NCI-H1092 treated with DMSO at 0.1 percent for 48 hours (cell line): Measurements from ENCODE around the gene GGT1.
"Not testable (repeated sequence)": the region's sequence is repeated elsewhere in the genome, so short reads cannot be mapped to it uniquely, and the experiment has no call there.

Experiments used
- DNase-seq: peaks from one replicate; lab custom pipeline; 2025; lab: John Stamatoyannopoulos, UW

The GGT1 gene

GRCh38 chr22:24599958-24600715 is 2.9 kb upstream of the GGT1 start:
- not testable (repeated sequence) for DNase-seq

- no peak for DNase-seq
Observed at GRCh38 chr22:24601217-24602104, 1.5 kb upstream of the GGT1 start.

DNA sequence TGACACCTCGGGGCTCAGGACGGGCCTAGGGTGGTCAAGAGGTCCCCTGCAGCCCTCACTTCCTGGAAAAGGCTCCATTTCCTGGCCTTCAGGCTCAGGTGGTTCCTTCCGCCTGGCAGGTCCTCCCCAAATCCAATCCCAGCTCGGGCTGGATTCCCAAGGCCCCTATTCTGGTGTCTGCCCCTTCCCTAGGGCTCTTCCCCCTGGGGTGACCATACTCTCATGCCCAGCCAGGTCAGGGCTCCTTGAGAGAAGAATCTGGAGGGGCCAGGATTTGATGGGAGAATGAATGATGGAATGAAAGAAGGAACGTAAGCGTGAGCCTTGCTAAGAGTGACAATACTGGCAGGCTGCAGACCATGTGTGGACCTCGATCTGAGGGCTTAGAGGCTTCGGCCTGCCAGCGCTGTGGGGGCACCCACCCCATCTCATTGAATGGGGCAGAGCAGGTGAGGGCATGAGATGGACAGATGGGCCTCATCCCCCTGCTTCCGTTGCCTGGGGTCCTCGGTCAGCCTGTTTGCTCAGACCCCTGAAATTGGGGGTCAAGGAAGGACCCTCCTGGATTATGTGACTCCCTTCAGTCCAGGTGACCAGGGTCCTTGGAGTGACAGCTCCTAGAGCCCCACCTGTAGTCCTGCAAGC is 766 bp upstream of the GGT1 start:
- not testable (repeated sequence) for DNase-seq

DNA sequence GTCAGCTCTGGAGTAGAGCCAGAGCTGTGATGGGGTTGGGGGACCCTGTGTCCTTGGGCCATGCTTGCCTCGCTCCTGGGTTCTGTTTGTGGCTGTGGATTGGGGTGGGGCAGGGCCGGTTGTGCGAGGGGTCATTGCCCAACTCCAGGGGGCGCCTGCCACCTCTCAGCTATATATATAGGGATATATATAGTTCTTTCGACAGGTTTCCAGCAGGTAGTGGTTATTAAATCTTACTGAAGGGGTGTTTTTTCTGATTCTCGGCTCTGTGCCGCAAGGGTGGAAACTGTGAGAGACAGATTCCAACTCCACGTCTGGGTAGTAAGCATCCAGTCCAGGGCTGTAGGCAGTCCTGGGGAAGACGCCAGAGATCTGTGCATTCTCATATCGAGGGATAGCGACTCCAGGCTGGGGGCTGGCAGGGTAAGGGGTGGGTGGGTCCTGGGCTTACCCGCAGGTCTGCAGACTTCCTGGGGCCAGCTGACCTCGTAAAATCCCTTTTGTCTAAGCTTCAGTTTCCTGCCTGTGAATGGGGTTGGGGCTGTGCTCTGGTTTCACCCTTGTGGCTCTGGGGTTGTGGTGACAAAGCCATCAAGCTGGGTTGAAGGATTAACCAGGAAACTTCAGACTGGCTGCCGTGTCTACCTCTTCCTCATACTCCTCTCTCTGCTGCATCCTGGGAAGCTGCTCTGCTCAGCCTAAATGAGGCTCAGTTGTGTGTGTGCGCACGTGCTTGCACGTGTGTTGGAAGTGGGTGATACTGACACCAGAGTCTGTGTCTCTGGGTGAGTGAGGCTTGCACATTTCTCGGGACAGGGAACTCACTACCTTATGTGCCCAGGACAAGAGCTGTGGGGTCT is 1.0 kb downstream of the GGT1 start:
- DNase-seq = not testable (repeated sequence)

DNA sequence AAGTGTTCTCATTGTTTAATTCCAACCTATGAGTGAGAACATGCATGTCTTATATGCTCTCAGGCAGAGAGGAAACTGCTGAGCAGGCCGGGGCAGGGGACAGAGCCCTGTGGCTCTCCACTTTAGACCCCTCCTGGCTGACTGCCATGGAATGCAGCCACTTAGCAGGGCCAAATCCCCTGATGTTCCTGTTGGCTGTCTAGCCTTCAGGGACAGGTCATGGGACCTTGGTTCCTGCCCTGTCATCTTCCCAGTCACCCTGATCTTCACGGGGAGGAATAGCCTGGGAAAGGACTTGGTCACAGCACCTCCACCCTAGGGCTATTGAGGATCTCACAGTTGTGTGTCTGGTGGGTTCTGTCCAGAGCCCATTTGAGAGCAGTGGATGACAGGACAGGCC is 3.3 kb downstream of the GGT1 start:
- not testable (repeated sequence) for DNase-seq

DNA sequence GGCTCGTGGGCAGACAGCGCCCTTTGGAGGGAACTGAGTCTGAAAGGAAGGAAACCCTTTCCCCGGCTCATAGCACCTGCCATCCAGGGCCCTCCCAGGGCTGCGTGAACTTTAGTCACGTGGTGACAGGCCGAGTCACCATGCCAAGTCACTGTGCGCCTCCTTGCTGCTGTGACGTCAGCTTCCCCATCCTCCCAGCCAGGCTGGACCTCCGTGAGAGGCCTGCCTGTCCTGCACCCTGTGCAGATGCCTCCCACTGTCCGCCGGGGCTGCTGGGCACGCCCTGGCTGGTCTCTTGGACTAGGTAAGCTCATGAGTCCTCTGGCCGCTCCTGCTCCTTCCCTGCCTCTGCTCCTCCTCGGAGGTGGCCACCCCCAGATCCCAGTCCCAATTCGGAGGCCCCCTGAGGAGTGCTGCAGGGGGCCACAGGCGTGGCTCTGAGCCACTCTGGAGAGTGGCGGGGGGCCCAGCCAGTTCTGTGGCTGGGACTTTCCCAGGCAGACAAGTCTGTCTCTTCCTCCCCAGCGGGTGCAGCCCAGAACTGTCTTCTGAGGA is 4.5 kb downstream of the GGT1 start:
- DNase-seq = not testable (repeated sequence)

- not testable (repeated sequence) for DNase-seq
Observed at GRCh38 chr22:24608327-24608726, 5.3 kb downstream of the GGT1 start.

DNA sequence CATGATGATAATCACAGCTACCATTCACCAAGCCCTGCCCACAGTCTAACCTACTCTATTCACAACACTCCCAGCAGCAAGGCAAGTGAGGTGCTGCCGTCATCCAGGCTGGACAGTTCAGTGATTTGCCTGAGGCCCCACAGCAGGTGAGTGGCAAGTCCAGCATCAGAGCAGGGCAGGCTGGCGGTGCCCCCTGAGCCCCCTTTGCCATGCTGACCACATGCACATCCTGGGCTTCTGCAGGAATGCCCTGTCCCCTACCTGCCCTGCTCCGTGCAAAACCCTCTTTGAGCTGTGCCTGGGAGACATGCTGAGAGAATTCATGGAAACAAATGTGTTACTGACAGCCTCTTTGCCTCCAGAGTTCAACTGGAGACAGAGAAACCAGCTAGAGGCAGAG is 6.9 kb downstream of the GGT1 start:
- not testable (repeated sequence) for DNase-seq

DNA sequence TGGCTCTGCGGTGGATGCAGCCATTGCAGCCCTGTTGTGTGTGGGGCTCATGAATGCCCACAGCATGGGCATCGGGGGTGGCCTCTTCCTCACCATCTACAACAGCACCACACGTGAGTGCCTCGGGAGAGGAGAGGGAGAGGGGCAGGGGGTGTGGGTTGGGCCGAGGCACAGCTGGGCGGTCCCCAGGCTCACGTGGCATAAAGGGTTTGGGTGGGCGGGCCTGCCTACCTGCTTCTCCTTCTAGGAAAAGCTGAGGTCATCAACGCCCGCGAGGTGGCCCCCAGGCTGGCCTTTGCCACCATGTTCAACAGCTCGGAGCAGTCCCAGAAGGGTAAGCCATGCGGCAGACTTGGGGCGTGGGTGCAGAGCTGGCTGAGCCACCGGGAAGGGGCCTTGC is 11.8 kb downstream of the GGT1 start:
- not testable (repeated sequence) for DNase-seq

GRCh38 chr22:24621244-24621643 is 18.3 kb downstream of the GGT1 start:
- DNase-seq = not testable (repeated sequence)

DNA sequence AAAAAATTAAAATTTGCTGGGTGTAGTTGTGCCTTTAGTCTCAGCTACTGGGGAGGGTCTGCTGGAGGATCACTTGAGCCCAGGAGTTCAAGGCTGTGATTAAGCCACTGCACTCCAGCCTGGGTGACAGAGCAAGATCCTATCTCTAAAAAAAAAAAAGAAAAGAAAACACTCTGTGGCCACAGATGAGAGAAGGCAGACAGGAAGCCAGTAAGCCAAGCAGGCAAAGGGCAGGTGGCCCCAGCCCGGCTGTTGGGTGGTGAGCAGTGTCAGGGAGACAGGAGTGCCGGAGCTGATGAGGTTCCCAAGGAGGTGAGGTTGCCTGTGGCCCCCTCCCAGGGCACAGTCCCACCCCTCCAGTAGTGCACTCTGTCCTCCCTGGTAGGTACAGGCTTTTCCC is 19.6 kb downstream of the GGT1 start:
- not testable (repeated sequence) for DNase-seq

GRCh38 chr22:24627911-24628310 is 24.9 kb downstream of the GGT1 start:
- DNase-seq = not testable (repeated sequence)

DNA sequence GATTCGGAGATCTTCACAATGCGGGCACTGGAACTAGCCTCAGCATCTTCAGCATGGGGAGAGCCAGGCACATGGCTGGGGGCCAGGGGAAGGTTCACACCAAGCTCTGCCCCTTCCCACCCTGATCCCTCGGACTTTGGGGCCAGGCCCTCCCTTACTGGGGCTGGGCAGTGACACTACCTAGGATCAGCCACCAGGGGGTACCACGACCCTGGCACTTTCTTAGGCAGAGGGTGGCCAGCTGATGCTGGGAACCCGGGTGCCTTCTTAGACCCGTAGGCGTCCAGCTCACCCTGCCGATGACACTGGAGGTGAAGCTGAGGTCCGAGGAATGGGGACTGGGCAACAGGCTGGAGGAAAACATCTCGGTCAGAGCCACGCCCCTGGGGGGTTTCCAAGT is 26.1 kb downstream of the GGT1 start:
- DNase-seq = not testable (repeated sequence)

DNA sequence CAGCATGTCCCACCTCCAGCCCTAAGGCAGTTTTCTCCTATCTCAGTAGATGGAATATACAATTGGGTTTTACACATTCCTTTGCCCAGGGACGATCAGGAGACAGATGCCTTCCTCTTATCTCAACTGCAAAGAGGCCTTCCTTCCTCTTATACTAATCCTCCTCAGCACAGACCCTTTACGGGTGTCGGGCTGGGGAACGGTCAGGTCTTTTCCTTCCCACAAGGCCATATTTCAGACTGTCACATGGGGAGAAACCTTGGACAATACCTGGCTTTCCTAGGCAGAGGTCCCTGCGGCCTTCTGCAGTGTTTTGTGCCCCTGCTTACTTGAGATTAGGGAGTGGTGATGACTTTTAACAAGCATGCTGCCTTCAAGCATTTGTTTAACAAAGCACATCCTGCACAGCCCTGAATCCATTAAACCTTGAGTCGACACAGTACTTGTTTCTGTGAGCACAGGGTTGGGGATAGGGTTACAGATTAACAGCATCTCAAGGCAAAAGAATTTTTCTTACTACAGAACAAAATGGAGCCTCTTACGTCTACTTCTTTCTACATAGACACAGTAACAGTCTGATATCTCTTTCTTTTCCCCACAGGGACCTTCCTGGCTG is 27.9 kb downstream of the GGT1 start:
- not testable (repeated sequence) for DNase-seq

GRCh38 chr22:24631430-24632122 is 28.6 kb downstream of the GGT1 start:
- not testable (repeated sequence) for DNase-seq

GRCh38 chr22:24632642-24633041 is 29.6 kb downstream of the GGT1 start:
- DNase-seq = not testable (repeated sequence)

- not testable (repeated sequence) for DNase-seq
Observed at GRCh38 chr22:24633231-24634023, 30.4 kb downstream of the GGT1 start.

DNA sequence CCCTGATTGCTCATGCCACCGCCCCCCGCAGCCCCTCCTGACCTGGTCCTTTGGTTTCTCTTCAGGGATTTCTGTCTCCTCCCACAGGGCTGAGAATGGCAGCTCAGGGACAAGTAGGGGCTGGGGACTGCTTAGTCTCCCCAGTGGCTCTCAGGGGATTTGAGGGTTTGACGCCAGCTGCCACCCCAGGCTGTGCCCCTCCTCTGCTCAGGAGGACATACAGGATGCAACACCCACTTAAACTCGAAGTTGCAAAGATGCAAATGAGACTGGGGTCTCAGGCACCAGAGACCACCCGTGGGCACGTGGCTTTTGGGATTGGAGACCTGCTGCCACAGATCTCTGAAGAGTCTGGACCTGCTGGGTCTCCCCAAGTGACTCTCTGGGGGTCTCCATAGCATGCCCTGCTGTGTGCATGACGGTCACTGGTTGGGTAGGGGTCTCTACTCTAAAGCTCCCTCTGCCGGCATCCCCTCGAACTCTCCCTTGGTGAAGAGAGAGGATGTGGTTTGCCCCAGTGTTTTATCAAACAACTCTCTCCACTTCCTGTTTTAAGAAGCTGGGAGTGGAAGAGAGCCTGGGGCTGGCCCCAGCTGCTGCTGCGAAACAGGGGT is 31.9 kb downstream of the GGT1 start:
- DNase-seq = not testable (repeated sequence)

GRCh38 chr22:24636513-24636912 is 33.5 kb downstream of the GGT1 start:
- not testable (repeated sequence) for DNase-seq
